CD1c-positive myeloid dendritic cell (primary cell): Measurements from ENCODE around the gene GUCA2A.
"Not testable (repeated sequence)": the region's sequence is repeated elsewhere in the genome, so short reads cannot be mapped to it uniquely, and the experiment has no call there.

Source experiments
- DNase-seq: peaks from one replicate; pipeline ENCODE4 v3.0.0-alpha.2; 2016; ENCODE audit errors: extremely low spot score

Gene GUCA2A, protein sequence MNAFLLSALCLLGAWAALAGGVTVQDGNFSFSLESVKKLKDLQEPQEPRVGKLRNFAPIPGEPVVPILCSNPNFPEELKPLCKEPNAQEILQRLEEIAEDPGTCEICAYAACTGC

DNA sequence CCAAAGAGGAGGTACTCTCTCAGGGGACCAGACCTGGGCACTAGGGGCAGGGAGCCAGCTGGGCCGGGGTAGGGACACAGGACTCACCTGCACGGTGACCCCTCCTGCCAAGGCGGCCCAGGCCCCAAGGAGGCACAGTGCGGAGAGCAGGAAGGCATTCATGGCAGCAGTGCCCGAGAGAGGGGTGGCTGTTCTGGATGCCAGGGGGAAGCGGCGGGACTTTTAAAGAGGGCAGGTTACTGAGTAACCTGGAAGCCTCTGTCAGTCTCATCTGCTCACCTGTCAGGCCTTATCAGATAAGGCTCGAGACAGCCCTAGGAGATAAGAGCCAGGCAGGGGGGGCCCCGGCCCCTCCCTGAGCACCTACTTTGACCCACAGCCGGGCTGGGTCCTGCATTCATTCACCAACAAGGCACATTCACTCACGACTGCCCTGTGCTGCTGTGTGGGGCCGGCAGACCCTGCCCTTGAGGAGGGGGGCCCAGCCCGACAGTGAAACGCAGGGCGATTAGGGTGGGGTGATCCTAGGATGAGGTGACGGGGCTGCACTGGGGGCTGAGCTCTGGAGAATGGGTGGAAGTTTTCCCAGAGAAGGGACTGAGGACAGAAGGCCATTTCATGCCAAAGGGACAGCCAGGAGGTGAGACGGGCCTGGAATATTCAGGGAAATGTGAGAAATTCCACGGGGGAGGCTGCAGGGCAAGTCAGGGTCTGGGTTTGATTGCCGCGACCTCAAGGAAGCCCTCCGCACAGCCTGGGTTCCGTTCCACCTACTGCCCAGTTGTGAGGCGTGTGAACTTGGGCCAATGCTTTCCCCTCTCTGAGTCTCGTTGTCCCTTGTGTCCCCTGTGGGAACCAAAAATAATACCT is at the start of gene GUCA2A:
Gene GUCA2A (minus strand): TSS at position 195 of the 870 bp plus-strand sequence. CDS start 33 bp downstream, at position 162.
- DNase-seq: no peak

DNA sequence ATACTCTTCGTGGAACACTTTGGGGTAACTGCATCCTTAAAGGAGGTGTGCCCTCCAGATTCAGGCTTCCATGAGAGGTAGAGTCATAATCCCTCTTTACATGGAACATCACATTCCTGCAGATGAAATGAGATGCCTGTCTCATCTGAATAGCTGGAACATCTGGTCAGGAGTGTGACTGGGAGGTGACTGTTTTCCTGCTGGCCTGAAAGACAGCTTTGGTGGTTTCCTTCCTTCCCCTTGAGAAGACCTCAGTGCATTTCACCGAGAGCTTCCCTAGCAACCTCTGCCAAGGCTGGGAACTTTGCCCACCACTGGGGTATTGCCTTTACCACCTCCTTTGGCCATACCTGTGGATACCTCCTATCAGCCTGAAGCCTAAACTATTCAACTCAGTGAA is 46.7 kb upstream of the GUCA2A start:
- DNase-seq: no peak

DNA sequence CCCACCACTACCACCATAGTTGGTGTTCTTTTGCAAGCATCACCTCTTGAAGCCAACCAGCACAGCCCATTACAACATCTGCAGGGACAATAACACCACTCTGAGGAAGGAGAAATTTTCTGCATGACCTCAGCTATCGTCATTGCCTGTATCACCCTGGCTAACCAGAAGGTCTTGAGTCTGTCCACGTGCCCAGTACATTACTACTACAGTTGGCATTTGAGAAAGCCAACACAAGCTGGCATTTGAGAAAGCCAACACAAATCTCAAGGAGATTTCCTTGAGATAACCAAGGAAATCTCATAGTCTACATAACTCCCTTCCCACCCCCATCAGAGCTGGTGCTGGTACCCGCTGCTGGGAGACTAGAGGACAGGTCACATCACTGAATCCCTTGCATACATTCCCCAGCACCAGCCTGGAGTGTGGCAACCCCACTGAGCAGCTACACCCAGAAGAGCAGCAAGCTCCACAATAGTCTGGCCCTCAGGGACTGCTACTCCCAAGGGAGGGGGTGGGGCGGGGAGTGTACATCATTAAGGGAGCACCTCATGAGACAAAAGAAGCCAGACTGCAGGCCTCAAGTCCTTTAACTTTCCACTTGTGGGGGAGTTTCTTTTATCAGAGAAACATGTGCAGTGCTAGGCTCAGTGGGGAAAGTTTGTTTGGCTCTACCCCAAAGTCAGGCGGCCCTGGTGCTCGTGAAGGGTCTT is 46.0 kb upstream of the GUCA2A start:
- DNase-seq: no peak

DNA sequence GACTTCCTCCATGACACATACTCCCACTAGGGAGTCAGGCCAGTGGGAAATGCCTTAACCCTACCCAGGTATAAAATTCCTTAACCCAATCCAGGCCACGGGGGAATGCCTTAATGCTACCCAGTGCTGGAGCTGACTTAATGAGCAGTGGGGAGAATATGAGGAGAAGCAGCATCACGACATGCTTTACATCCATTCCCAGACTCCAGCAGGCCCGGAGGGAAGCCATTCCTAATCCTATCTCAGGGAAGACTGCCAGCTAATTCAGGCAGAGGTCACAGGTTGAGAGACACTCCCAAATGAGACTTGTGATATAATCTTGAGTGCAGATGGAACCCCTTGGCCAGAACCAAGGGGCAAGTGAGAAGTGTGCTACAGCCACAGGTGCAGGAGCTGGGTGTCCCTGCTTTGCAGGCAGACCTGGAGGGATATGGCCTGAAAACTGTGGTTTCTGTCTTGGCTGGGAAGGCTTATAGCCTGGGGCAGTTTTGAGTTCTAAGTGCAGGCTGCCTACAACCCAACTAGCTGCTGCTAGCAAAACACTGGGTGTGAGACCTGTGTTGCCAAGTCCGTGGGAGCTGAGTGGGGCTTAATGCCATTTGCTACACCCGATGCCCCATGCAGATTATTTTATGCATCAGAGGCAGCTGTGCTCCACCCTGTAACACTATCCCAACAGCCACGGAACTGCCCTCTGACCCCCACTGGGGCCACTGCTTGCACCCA is 45.1 kb upstream of the GUCA2A start:
- DNase-seq: no peak

DNA sequence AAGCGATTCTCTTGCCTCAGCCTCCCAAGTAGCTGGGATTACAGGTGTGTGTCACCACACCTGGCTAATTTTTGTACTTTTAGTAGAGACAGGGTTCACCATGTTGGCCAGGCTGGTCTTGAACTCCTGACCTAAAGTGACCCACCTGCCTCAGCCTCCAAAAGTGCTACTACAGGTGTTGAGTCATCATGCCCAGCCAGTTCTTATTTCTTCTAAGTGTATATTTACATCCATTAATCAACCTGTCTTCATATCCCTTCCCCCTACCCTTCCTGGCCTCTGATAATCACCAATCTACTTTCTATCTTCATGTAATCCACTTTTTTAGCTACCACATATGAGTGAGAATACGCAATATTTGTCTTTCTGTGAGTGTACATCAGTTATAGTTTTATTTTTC is 42.4 kb upstream of the GUCA2A start:
- DNase-seq: not testable (repeated sequence)

DNA sequence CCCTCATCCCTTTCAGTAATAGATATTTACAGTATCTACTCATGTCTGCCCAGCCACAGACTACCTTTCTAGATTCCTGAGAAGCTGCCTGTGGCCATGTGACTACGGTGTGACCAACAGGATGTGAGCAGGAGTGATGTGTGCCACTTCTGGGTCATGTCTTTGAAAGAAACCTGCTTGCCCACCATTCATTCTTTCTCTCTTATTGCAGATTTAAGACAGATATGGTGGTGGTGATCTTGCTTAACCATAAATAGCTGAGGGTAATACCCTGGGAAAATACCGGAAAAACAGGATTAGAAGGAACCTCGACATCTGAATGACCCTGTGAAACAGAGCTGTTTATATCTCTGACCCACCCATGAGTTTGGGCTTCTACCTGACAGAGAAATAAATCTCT is 41.6 kb upstream of the GUCA2A start:
- no peak for DNase-seq

DNA sequence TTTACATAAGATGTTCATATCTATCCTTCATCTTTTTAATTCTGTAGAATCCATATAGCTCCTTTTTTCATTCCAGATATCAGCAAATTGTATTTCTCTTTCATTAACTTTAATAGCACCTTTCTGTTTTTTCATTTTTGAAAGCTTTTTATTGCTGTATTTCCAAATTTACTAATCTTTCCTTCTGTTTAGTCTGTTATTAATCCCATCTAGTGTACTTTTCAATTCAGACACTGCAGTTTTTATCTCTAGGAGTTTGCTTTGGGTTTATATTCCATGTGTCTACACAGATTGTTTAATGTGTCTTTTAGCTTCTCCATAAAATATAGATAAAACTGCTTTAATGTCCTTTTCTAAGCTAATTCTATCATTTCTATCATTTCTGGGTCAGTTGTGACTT is 37.4 kb upstream of the GUCA2A start:
- DNase-seq: no peak

DNA sequence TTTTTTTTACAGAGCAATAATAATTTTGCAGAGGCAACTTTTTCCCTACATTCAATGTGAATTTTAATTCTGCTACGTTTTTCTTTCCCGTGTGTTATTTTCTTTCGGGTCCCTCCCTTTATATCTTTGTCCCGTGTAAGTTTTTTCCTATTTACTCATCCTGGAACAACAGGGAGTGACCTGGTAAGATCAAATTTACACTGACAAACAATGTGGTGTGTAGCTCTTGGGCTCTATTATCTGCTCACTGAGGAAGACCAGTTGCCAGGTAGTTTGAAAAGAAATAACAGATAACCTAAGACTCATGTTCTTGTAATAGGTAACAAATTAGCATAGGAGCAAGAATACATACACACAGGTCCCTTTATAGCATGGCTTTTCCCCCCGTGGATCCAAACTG is 33.7 kb upstream of the GUCA2A start:
- DNase-seq: no peak

DNA sequence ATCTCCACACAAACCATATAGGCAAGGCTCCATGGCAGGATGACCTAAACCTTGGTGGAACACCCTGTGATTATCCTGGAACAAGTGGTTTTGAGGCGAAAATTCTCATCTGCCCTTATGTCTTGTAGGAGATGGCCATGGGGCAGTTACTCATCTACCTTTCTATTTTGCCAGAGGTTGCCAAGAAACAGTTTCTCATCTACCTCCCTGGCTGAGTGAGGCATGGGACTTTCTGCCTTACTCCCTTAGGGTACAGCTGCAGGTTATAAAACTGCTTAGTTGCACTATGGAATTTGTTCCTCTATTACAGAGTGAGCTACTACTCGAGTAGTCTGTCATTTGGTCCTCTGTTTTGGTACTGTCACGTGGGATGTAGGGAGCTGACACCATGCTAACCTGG is 31.3 kb upstream of the GUCA2A start:
- no peak for DNase-seq

DNA sequence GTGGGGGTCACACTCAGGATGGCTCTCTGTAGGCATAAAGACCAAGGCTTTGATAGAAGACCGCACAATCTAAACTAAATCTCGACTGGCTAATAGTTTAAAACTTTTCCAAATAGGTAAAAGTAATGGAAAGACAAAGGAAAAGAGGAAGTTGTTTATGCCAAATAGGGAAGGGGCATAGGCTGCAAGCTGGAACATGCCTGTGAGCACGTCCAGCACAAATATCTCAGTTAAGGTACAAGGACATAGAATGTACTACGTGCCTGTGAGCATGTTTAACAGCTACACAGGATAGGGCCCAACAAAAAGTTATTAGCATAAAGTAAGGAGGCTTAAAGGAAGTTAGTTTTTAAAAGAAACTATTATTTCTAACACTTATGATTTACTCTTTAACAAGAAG is 27.6 kb upstream of the GUCA2A start:
- no peak for DNase-seq

DNA sequence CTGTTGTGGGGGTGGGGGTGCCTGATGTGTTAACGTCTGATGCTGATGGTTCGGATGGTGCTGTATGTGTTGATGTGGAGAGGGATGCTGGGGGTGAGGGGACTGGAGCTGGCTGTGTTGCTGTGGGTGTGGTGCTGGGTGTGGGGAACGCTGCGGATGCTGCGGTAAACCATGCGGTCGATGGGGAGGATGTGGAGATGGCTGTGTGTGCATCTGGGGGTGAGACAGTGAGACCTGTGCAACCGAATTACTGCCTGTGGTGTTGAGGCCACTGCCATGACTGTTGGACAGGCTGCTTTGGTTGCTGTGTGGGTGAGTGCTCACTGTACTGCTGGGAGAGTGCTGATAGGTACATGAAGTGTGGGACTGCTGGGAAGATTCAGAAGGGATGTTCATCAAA is 26.8 kb upstream of the GUCA2A start:
- no peak for DNase-seq

DNA sequence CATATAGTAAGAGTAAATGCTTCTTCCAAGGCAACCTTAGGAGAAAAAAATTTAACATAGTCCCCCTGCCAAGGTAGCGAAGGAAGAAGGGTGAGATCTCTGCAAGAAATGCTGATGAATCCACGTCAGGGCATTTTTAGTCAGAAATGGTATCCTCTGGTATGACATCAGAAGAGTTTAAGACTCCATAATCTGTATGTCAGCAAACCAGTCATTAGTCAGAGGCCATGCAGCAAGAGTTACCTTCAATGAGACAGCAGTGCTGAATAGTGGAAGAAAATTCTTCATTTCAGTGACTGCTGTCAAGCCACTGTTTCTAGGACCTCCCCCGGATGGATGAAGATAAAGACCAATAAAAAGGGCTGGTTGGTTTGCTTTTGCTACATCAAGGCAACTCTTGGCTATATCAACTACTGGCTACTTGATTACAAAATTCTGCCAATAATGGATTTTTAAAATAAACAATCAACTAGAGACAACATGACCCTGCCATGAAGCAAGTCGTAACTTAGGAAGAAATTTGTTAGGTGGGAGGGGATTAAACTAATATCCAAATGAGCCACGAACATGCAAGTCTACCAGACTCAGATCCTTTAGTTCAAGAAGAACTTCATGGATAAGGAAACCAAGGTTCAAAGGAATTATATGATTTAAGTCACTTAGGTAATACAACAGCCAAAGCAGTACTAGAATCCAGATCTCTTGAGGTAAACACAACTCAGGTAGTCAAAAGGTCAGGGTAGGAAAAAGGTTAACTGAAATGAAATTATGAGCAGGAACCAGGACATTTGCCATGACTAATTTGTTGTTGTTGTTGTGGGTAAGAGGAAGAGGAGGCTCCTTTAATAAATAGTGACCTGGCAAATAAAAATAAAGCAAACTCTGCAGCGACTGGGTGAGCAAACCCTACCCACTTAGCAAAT is 25.6 kb upstream of the GUCA2A start:
- DNase-seq: no peak

DNA sequence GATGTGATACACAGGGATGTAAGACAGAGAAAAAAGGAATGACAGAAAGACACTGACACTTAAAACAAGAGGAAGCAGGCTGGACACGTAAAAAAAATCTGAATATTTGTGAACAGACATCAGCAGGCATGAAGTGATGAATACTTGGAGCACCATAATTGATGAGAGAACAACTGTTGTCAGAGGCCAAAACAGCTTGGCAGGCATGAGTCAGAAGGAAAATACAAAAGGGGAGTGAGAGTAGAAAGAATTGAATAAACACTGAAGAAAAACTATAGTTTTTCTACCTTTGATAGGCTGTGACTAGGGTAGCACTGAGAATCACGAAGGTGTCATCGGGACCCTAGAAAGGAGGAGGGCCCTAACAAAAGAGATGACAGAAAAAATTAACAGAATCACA is 21.6 kb upstream of the GUCA2A start:
- no peak for DNase-seq

DNA sequence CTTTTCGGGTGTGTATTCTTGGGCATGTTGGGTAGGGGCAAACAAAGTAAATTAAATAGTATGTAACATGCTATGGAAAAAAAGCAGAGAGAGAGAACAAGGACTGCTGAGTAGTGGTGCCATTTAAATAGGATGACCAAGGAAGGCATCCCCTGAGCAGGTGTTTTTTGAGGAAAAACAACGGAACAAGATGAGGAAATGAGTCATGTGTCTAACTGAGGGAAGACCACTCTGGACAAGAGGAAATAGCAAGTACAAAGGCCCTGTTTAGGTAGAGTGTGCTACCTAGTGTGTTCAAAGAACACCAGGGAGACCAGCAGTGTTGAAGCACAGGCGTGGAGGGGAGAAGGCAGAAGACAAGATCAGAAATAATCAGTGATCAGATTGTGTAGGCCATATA is 20.1 kb upstream of the GUCA2A start:
- DNase-seq: no peak

DNA sequence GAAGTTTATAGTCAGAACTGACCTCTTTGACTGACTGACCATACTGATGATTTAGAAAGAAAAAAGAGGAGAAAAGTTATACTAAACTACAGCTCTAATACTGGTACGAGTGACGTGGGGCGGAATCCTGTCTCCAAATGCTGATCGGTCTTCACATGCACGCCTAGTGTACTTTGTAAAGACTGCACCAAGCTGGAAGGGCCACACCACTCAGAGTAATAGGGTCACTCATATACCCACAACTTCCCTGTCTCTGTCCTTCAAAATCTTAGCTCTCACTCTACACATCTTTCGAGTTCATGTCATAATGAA is 19.4 kb upstream of the GUCA2A start:
- DNase-seq: no peak

DNA sequence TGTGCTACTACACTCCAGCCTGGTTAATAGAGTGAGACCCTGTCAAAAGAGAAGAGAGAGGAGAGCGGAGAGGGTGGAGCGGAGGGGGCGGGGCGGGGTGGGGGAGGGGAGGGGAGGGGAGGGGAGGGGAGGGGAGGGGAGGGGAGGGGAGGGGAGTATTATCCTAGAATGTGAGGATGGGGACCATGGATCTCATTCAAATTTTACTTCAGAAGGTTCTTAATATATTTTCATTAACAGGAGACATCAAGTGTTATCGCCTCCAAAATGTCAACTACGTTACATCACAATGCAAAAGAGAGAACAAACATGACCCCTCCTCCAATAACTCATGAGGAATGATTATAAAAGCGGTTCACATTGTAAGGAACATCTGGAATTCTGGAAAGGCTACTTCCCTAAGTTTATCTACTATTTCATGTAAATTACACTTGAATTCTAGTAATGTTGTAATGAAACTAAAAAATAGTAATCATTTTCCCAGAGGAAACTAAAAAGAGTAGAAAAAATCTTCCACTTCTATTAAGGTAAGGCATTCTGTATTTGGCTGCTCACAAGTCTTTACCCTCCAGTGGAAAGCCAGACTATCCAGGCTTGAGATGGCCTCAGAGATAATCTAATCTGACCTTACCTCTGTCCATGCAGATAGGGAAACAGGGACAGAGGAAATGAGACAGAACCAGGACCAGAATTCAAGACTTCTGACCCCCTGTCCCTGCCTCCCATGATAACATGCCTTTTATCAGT is 18.8 kb upstream of the GUCA2A start:
- no peak for DNase-seq

DNA sequence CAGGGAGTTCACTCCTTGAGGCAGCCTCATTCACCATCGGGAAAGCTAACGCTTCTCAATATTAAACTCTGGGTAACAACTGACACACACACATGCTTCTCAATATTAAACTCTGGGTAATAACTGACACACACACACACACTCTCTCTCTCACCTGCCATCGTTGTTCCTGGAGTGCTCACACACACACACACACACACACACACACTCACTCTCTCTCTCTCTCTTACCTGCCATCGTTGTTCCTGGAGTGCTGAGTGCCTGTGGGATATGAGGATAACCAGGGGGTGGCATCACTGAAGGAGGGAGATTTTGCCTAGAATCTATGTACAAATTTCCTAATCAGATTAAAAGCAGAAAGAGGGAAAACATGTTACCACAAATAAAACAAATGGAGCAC is 17.1 kb upstream of the GUCA2A start:
- DNase-seq: no peak

DNA sequence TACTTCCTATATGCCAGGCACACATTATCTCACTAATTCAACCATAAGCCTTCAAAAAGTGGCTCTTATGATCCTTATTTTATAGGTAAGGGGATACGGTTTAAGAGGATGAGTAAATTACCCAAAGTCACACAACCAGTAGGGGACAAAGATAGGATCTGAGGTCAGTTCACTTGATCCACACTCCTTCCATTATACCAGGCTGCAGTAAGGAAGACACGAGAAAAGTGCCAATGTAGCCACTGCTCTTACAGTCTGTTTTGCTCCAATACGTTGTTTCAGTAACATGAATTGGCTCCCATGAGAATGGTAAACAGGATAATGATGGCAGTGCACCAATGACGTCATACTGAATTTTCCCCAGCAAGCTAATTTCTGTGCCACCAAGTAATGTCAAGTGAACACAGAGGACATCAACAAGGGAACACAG is 15.4 kb upstream of the GUCA2A start:
- DNase-seq: no peak

DNA sequence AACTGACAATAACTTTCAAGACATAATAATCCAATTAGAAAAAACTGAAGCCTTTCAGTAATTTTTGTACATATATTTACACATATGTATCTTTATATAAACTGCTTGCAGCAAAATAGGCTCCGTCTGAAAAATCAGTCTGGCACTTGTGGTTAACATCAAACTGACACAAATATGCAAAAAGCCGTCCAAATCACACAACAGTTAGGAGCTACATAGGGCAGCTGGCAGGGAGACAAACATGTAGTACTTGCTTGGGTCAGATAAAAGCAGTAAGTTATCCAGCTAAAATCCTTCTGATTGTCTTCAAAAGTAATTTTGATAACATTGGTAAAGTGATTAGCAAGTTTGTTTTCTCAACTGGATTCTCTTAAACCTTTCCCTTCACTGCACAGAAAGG is 14.7 kb upstream of the GUCA2A start:
- DNase-seq: no peak

DNA sequence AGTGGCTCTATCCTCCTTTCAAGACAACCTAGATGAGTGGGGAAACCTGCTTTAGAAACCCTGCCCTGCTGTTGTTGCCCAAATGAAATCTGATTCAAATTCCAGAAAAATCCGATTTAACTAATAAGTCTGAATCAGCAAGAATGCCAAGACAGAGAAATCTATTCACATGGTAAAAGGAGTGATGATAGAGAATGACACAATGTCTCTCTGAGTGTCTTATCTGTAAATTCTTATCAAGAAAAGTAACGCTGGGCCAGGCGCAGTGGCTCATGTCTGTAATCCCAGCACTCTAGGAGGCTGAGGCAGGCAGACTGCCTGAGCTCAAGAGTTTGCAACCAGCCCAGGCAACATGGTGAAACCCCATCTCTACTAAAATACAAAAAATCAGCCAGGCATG is 13.7 kb upstream of the GUCA2A start:
- no peak for DNase-seq

DNA sequence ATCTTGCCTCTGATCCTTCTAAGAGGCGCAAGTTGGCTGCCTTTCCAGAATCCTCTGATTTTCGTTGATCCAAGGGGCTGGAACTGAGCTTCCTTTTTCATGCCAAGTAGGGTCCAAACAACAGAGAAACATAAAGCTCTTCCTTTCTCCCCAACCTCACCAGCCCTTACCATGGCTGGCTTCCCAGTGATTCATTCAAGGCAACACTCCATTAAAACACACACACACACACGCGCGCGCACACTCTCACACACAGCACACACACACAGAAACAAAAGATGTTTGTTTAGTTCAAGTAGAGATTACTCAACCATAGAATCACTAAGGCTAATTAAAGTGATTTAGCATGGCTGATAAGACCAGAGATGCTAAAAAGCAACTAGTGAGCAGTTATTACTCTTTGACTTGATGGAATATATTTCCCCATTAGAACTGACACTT is 13.0 kb upstream of the GUCA2A start:
- DNase-seq: no peak
